ENCODE data around the gene POU2F1.
"Not testable (repeated sequence)": the region's sequence is repeated elsewhere in the genome, so short reads cannot be mapped to it uniquely, and the experiment has no call there.

POU2F1 gene

DNA sequence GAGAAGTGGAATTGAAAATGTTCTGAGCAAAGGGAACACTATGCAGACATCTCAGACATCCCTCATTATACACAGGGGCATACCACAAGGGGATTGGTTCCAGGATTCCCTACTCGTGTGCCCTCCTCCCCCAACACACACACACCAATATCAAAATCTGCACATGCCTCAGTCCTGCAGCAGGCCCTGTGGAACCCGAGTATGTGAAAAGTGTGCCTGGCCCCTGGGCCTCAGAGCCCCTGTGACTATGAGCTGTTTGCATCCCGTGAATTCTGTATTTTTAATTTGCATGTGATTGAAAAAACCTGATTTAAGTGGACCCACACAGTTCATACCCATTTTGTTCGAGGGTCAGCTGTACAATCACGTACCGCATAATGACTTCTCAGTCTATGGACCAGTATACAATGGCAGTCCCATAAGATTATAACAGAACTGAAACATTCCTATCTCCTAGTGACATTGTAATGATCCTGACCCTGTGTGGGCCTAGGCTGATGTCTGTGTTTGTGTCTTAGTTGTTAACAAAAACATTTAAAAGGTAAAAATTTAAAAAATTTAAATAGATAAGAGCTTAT is 11.3 kb downstream of the POU2F1 start:
- no peak for DNase-seq (ENCODE audit: low read depth in 2 of 2)

DNA sequence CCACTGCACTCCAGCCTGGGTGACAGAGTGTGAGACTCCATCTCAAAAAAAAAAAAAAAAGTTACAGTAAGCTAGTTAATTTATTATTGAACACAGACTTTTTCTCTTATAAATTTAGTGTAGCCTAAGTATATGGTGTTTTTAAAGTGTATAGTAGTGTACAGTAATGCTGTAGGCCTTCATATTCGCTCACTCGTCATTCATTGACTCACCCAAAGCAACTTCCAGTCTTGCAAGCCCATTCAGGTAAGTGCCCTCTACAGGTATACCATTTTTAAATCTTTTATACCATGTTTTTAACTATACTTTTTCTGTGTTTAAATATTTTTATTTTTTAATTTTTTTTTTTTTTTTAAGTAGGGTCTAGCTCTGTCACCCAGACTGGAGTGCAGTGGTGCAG is 12.1 kb downstream of the POU2F1 start:
- no peak for DNase-seq (ENCODE audit: low read depth in 2 of 2)

DNA sequence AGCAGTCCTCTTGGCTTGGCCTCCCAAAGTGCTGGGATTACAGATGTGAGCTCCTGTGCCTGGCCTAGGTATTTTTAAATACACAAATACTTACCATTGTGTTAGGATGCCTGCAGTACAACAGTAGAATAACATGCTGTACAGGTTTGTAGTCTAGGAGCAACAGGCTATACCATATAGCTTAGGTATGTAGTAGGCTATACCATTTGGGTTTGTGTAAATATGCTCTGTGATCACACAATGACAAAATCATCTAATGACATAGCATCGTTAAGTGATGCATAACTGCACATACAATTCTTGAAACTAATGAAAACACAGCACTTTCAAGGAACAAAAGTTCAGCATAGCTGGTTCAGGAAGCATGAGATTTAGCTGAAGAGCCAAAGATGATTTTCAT is 12.7 kb downstream of the POU2F1 start:
- DNase-seq (ENCODE audit: low read depth in 2 of 2) = no peak

DNA sequence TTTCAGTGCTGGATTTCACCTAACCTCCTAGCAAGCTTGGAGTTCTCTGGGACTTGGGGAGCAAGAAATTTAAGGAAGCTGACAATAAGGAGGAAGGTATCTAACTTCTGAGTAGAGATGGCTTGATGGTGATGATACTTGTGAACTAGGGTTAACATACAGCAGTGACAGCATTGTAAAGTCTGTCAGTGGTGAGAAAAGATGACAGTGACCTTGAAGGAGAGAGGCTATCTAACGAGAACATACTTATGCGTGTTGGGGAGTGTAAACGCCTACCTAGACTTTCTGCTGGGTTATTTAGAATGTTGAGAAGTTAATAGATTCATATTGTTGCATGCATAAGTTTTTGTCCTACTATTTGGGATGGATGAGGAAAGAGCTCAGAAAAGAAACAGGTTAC is 16.3 kb downstream of the POU2F1 start:
- no peak for DNase-seq (ENCODE audit: low read depth in 2 of 2)

DNA sequence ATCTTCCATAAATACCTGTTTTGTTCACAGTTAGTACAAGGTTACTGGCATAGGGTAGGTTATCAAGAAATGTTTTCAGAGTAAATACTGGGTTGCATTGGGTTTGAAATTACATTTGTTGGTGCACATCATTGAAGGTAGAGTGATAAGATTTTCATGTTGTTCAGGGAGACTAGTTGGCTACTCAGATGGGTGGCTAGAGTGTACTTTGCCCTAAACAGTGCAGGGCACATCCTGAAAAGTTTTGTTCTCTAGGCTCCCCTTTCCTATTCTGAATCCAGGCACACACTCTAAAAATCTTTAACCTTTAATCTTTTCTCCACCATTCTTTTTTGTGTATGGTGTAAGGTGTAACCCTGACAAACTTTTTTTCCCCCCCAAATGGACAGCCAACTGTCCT is 18.0 kb downstream of the POU2F1 start:
- no peak for DNase-seq (ENCODE audit: low read depth in 2 of 2)

DNA sequence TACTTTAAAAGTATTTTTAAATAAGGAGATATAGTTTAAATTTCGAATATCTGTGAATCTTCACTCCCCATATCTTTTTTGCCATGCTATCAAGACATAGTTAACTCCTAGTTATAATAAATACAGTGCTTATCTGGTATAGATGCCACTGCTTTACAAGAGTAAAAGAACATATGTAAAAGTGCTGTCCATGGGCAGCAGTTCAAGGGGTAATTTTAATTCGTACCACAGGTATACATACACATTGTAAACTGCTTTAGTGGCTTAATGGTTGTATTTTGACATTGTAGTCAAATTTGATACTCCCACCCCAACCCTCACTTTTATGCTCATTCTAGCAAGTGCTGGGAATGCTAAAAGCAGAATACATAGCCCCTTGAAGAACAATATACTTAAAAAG is 18.6 kb downstream of the POU2F1 start:
- no peak for DNase-seq (ENCODE audit: low read depth in 2 of 2)

DNA sequence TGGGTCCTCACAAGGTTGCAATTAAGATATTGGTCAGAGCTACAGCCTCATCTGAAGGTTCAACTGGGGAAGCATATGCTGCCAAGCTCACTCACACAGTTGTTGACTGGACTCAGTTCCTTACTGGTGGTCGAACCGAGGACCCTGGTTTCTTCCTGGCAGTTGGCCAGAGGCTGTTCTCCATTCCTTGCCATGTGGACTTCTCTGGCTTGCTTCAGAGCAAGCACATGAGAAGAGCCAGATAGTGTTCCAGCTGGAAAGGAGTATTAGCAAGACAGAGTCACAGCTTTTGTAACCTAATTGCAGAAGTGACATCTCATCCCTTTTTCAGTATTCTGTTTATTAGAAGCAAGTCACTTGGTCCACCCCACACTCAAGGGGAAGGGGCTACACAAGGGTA is 23.6 kb downstream of the POU2F1 start:
- DNase-seq (ENCODE audit: low read depth in 2 of 2) = no peak

DNA sequence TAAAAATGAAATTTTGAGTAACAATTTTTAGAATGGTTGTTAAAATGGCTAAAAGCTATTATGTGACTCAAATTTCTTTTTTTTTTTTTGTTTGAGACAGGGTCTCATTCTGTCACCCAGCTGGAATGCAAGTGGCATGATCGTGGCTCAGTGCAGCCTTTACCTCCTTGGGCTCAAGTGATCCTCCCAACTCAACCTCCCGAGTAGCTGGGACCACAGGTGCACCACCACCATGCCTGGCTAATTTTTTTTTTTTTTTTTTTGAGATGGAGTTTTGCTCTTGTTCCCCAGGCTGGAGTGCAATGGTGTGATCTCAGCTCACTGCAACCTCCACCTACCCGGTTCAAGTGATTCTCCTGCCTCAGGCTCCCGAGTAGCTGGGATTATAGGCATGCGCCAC is 24.5 kb downstream of the POU2F1 start:
- DNase-seq (ENCODE audit: low read depth in 2 of 2) = not testable (repeated sequence)

DNA sequence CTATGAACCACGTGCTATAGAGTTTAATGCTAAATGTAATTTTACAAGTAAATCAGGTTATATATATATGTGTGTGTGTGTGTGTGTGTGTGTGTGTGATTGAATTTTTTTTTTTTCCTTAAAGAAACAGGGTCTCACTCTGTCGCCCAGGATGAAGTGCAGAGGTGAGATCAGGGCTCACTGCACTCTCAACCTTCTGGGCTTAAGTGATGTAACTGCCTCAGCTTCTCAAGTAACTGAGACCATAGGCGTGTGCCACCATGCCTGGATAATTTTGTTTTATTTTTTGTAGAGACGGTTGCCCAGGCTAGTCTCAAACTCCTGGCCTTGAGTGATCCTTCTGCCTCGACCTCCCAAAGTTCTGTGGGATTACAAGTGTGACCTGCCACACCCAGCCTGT is 26.3 kb downstream of the POU2F1 start:
- DNase-seq (ENCODE audit: low read depth in 2 of 2) = no peak

DNA sequence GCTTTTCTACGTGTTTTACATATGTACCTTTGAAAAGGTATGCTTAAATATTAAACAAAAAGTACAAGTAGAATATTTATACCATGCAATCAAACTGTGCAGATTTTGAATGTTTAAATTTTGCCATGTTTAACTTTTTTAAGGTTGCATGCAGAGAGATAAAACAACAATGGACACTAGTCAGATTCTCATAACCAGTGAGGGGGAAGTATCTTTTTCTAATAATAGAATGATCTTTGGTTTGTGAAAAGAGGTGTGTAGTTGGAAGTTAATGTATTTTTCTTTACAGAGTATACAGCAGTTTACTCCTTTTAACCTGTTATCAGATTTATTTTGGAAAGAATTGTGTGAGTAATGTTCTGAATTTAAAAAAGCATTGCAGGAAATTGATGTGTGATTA is 27.1 kb downstream of the POU2F1 start:
- no peak for DNase-seq (ENCODE audit: low read depth in 2 of 2)

DNA sequence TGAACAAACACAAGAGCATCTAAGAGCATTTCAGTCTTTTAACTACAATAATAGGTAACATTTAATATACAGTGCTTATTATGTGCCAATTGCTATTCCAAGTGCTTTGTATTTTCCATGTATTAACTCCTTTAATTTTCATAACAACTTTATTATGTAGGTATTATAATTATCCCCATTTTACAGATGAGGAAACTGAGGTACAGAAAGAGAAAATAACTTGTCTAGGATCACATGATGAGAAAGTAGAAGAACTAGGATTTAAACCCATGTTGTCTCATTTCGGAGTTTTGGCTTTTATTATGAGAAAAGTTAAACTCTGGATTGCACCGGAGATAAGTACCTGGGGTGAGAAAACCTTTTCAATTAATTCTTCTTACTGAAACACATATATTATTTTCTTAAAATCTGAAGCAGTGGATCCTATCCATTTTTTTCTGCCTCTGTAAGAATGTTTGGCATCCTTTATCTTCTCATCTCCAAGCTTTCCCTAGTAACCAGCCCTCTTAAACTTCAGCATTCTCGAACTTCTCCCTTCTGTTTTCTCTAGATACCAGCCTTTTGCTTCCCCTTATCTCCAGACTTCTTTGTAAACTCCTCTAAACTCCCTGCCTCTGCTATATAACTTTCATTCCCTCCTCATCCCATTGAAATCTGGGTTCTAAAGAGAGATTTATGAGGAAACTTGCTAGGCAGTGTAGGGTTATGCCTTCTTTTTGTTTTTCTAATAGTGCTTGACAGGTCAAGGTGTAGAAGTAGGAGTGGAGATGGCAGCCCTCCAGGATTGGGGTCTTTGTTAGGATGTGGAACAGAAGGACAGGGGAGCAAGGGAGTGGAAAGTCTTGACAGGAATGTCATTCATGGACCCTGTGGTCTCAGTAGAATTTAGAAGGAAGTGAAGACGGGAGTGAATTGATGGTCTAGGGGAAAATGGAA is 28.3 kb downstream of the POU2F1 start:
- DNase-seq (ENCODE audit: low read depth in 2 of 2) = no peak

DNA sequence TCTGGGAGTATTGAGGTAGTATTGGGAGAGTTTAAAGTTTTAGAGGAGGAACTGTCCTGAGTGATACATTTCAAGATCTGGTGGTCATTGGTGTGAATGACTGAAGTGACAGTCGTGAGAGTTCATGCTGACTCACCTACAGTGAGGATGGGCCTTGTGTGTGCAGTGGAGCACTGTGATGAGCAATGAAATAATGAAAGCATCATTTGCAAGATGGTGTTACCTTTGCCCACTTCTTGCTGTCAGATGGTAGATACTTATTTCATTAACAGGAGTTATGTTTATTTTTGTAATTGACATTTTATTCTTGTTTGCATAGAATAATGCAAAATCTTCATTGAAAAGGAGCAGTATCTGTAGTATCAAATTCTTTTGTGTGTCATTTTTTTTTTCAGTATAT is 29.0 kb downstream of the POU2F1 start:
- no peak for DNase-seq (ENCODE audit: low read depth in 2 of 2)

DNA sequence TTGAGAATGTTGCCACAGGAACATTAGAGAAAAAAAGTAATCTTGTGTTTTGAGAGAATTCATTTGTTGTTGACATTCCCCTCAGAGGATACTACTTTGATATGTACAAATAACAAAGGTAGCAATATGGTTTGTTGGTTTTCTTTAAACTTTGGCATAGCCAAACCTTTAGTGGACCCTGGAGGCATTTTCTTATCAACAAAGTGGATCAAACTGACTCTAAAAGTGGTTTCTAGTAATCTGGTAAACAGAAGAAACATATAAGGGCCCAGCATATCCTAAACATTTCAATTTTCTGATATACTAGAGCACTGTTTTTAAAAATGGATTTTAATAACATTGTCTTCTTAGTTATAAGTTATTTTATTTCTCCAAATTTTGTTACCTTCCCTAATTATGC is 29.8 kb downstream of the POU2F1 start:
- DNase-seq (ENCODE audit: low read depth in 2 of 2) = no peak

DNA sequence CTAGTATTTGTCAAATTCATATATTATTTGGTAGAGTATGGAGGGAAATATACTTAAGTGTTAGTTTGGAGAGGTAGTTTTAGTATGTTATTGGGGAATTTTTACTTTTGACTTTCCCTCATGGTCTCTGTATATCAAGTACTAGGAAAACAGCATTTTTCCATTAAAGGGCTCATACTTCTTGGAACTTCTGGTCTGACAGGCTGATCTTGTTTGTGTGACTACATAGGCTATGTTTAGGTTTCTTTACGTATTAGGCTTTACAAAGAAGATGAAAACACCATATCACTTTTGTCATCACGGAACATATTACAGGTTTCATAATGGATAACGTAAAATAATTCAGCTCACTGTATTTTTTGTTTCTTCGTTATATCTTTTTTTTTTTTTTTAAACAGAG is 30.8 kb downstream of the POU2F1 start:
- DNase-seq (ENCODE audit: low read depth in 2 of 2) = no peak

DNA sequence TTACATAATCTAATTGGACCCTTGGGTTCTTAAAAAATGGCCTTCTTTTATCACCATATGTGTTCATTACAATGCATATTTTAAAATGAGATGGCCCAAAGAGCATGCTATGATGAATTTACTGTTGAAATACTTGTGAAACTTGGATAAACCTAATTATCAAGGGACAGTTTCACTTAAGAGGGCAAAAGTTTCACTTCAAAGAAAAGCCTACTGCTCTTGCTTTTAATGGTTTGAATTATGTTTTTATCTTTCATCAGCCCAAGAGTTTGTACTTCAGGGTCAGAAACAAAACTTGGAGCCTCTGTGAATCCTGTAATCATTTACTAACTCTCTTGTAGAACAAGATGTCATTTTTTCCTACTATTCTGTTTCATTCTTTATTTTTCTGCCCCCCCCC is 32.3 kb downstream of the POU2F1 start:
- DNase-seq (ENCODE audit: low read depth in 2 of 2) = no peak

DNA sequence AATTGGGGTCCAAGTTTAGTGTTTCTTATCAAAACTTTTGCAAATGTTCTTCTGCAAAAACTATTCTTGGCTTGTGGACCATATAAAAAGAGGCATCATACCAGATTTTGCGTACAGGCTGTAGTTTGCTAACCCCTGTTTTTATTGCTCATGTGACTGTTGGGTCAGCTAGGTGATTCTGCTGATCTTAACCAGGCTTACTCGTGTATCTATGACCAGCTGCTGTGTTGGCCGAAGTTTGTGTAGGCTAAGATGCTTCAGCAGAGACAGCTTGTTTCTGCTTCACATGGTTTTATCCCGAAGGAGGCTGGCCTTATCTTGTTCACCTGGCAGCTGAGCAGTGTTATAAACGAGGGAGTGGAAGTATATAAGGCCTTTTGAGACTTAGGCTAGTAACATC is 38.2 kb downstream of the POU2F1 start:
- no peak for DNase-seq (ENCODE audit: low read depth in 2 of 2)

DNA sequence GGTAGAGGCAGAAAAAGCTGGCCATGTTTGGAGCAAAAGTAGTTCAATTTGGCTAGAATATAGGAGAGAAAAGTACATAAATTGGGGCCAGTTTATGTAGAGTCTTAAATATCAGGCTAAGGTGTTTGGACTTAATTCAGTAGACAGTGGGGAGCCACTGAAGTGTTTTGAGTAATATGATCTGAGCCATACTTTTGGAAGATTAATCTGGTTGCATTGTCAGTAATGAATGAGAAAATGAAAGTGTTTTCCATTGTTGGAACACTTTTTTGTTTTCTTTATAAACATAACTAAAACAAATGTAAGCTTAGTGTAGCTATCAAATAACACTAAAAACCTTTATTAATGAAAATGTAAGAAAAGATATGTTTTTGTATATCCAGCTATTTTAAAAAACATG is 42.1 kb downstream of the POU2F1 start:
- DNase-seq (ENCODE audit: low read depth in 2 of 2) = no peak

DNA sequence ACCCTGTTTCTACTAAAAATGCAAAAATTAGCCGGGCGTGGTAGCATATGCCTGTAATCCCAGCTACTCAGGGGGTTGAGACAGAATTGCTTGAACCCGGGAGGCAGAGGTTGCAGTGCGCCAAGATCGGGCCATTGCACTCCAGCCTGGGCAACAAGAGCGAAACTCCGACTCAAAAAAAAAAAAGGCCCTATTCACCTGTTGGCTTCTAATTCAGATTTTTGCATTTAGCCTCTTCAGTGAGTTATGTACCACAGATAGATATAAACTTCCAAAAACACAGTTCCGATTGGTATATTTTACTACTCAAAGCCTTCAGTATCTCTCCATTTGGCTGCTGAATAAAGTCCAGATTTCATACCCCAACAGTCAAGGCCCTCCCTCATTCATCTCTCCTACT is 42.7 kb downstream of the POU2F1 start:
- no peak for DNase-seq (ENCODE audit: low read depth in 2 of 2)

DNA sequence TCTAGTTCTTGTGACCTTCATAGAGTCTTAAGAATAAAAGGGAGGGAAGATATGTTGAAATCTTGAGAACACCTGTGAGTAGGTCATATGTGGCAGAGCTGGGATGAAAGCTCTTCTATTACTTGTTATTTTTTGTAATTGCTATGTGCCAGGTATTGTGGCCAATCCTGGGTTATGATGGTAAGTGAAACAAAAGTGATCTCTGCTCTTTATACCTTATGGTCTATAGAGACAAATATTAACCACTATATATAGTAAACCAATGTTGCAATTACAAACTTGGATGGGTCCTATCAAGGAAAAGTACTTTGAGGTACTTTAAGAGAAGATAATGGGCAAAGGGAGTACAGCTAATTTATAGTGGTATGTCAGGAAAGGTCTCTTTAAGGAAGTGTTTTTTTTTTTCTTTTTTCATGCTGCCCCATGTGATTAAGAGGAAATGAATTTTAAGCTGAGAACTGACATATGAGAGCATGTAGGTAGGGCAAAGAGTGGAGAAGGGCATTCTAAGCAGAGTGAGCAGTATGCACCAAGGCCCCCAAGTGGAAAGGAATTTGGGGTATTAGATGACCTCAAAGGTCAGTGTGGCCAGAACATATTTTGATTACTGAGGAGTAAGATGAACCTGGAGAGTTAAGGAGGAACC is 43.3 kb downstream of the POU2F1 start:
- no peak for DNase-seq (ENCODE audit: low read depth in 2 of 2)

DNA sequence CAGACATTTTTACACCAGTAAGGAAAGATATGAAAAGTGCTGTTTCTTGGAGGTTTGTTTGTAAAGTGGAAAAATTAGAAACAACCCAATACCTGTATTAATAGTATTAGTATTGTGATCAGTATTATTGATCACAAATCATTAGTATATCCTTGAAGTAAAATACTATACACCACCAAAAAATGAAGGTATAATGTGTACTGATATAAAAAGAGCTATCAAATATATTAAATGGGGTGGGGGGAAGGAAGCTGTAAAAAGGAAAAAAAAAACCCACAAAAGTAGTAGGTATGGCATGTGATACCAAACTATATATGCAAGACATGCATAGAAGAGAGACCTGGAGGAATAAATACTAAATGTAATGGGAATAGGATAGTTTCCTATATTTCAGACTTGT is 46.3 kb downstream of the POU2F1 start:
- DNase-seq (ENCODE audit: low read depth in 2 of 2) = no peak

DNA sequence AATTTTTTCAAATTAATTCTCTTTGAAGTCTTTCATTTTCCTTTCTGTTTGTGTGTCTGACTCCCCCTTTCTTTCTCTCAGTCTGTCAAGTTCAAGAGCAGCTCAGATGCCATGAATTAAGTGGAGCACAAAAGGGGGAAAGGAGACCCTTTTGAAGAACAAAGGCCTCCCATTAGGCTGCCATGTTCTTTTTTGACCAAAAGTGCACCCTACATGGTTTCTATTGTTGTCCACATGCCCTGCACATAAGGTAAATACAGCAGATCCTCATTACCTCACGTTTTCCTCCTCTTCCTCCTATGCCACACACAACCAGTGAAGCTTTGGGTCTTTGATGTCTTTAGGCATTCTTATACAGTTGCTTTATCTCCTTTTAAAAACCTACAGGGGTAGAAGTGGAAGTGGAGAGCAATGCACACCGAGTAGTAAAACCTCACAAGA is 47.7 kb downstream of the POU2F1 start:
- no peak for DNase-seq (ENCODE audit: low read depth in 2 of 2)

DNA sequence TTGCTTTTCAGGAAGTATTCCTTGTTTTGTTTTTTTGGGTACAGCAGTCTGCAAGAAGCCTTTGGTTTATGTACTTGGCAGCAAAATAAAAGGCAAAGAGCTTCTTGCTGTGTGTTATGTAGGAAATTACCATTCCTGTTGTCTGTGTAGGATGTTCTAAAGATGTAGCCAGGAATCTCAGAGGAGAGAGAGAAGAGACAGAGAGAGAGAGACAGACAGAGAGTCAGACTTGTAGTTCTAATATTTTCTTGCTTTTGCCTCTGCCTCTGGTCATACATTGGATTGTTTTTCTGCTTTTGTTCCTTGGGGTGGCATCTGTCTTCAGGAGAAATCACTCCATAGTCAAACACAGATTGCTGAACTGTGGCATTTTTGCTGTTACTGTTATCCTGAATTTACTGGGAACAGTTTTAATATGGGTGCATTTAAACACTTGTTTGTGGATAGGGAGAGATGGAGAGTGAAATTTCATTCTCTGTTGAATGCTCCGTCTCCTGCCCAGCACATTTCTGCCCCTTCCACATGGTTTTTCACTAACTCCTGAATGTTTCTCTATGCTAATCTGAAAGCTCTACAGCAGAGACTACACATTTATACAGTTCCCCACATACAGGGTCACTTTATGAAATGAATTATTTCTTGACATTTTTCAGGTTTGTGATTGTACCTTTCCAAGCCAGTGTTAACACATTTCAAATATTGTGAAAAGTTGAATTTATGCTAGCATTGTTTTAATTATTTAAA is 49.8 kb downstream of the POU2F1 start:
- no peak for DNase-seq (ENCODE audit: low read depth in 2 of 2)
